K562 treated with DMSO at 1 percent for 12 hours (cell line): Measurements from ENCODE around the gene ZNF35. TPM values are rescaled to one million over a fixed set of nuclear protein-coding genes. Genes with fewer than 3 reads are reported as not detected.

ENCODE experiments used
- total RNA-seq: library from RNA; unstranded; fragments of 300-600 nt; gene quantifications from 2 replicates; pipeline ENCODE4 v1.2.3, GENCODE V29; 2022; ENCODE audit not compliant: insufficient read depth

Gene ZNF35
- 2.6 and 9.3 TPM in 2 replicates for total RNA-seq

DNA sequence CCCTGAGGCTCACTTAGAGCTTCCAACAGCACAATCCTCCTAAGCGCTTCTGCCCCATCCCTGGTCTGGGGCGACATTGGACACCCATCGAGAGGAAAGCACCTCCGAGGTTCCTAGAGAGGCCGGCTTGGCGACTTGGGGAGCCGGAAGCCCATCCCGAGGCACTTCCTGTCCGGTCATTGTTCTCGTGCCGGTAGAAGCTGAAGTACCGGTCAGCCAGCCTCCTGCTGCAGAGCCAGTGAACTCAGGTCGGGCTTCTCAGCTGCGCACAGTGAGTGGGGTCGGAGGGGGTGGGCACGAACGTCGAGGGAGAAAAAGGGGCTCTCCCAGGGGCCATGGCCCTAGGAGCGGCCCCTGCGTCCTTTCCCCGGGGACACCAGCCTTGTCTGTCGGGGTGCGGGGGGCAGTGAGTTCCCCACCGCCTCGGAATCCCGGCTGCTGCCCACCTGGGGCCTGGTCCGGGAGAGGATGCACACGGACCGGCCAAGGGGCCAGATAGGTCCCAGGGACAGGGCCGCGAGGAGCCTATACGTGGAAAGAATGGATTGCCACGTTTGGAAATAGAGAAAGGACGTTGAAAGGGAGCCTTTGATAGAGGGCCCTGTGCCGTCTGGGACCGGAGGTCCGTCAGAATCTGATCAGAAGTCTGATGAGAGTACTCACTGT lies at the start of gene ZNF35:
ZNF35 (plus strand) TSS at position 169 of the 666 bp plus-strand sequence. CDS start 2,336 bp downstream, outside the sequence.

DNA sequence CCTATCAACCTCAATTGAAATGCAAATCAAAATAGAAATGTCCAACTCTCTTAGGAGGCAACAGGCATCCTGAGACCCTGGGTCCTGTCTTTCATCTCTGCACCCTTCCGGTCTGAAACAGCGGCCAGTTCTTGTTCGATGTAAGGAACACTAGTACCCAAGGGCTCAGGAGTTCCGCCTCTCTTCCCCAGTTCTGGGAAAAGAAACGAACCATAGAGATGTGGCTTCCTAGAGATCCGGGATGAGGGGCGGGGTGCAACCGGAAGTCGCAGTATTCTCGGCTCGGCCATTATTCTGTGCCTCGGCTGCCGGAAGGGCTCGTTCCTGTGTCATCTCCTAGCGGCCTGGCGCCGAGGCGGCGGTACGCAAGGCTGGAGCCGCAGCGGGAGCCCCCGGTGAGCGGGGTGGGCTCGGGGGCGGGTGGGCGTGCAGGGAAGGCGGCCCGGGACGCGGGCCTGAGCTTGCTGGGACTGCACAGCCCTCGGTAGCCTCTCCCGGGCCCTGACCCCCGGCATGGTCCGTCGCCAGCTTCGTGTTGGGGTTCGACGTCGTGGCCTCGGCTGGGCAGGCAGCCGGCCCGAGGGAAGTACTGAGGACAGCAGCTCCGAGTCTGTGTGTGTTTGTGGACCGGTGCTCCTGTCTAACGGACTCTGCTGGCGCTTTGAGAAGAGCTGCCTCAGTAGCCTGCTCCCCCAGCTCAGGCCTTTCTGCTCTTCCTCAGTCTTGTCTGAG lies 23.6 kb upstream of the ZNF35 start, which contains the start of gene ZNF197:
ZNF197 (plus strand) TSS at position 288 of the 732 bp plus-strand sequence. CDS start 4,119 bp downstream, outside the sequence.

Other genes starting within 250 kb of the ZNF35 start
- 1.7 and 11.8 TPM in 2 replicates for gene ZNF445, start 171.1 kb upstream of the ZNF35 start, total RNA-seq
- not detected in 2 replicates for gene ZKSCAN7, start 93.5 kb upstream of the ZNF35 start, total RNA-seq
- 0.13 and 0.60 TPM in 2 replicates for gene ZNF660, start 63.8 kb upstream of the ZNF35 start, total RNA-seq
- 6.4 and 16.2 TPM in 2 replicates for gene ZNF197, start 23.7 kb upstream of the ZNF35 start, total RNA-seq
- 0.25 and 0.49 TPM in 2 replicates for gene ZNF502, start 63.9 kb downstream of the ZNF35 start, total RNA-seq
- gene ZNF501, start 80.9 kb downstream of the ZNF35 start, total RNA-seq = 1.9 TPM in 2 replicates
- gene KIAA1143, start 112.9 kb downstream of the ZNF35 start, total RNA-seq = 7.7 and 19.7 TPM in 2 replicates
- 8.4 and 30.0 TPM in 2 replicates for gene KIF15, start 113.1 kb downstream of the ZNF35 start, total RNA-seq
- gene TMEM42, start 213.2 kb downstream of the ZNF35 start, total RNA-seq = 0.85 and 1.4 TPM in 2 replicates
- not detected in 2 replicates for gene TGM4, start 225.9 kb downstream of the ZNF35 start, total RNA-seq